Kidney epithelial cell (primary cell): ENCODE results near the gene ADNP2. TPM values are rescaled to one million over a fixed set of nuclear protein-coding genes. Genes with fewer than 3 reads are reported as not detected.

Experiments used
- DNase-seq: peaks from one replicate; pipeline ENCODE4 v3.0.0-alpha.2; 2010; ENCODE audit warnings: low read depth
- H3K27me3 ChIP-seq: 2 replicates; pipeline ENCODE4 v1.6.0; 2011; ENCODE audit warnings: low read length; ENCODE audit not compliant: control insufficient read depth, insufficient read depth
- H3K36me3 ChIP-seq: 2 replicates; pipeline ENCODE4 v1.5.1; 2011; ENCODE audit warnings: low read length; ENCODE audit not compliant: control insufficient read depth, insufficient read depth
- H3K4me3 ChIP-seq: 2 replicates; pipeline ENCODE4 v1.5.1; 2011; ENCODE audit warnings: low read depth, mild to moderate bottlenecking, control low read depth, low read length
- CTCF ChIP-seq: IDR thresholded peaks from 2 replicates; pipeline ENCODE4 v1.5.1; 2011; ENCODE audit warnings: mild to moderate bottlenecking, moderate library complexity, low read length, control low read depth, inconsistent platforms; ENCODE audit not compliant: insufficient read depth, poor library complexity, severe bottlenecking
- total RNA-seq: library from RNA; depleted of rRNA; stranded (reverse); fragments of >200 nt; gene quantifications from 2 replicates; pipeline ENCODE4 v1.2.3, GENCODE V29; 2015

Gene ADNP2
- total RNA-seq, 1 donor from 2014 or later: 21.8 TPM

GRCh38 chr18:80140455-80140985 is 31.5 kb downstream of the ADNP2 start:
- no peaks in the 10 kb centered on the region for H3K27me3 ChIP-seq
- TF ChIP-seq CTCF: no peak
- no peak for DNase-seq

GRCh38 chr18:80143881-80144280 is 34.8 kb downstream of the ADNP2 start:
- H3K36me3 ChIP-seq: no peaks in the 10 kb centered on the region
- H3K4me3 ChIP-seq: no peak overlapping the region
- no peak for DNase-seq
- no peaks in the 10 kb centered on the region for H3K27me3 ChIP-seq
- TF ChIP-seq CTCF: no peak

More at GRCh38 chr18:80140455-80140985, 31.5 kb downstream of the ADNP2 start:
- Histone ChIP-seq H3K4me3 (no peak overlapping the region), H3K36me3 (peaks cover 2% of the 10 kb centered on the region)

GRCh38 chr18:80145196-80145804 is 36.2 kb downstream of the ADNP2 start:
- no peaks in the 10 kb centered on the region for H3K27me3 ChIP-seq
- no peak for TF ChIP-seq CTCF
- no peaks in the 10 kb centered on the region for H3K36me3 ChIP-seq
- H3K4me3 ChIP-seq: no peak overlapping the region
- DNase-seq: no peak

- no peak for DNase-seq
- no peak for TF ChIP-seq CTCF
- H3K4me3 ChIP-seq: peak overlapping the region; percentile 49
- H3K36me3 ChIP-seq: peaks cover 2% of the 10 kb centered on the region
- H3K27me3 ChIP-seq: no peaks in the 10 kb centered on the region
Measured at GRCh38 chr18:80147037-80147417, 38.0 kb downstream of the ADNP2 start.

GRCh38 chr18:80147418-80148325 is 38.6 kb downstream of the ADNP2 start:
- peaks cover 2% of the 10 kb centered on the region for H3K36me3 ChIP-seq
- DNase-seq: peak; percentile 55
- H3K4me3 ChIP-seq: peak overlapping the region; percentile 49
- no peak for TF ChIP-seq CTCF
- H3K27me3 ChIP-seq: no peaks in the 10 kb centered on the region
